IMR-90 (cell line): ENCODE data around the gene CCDC92. TPM values are rescaled to one million over a fixed set of nuclear protein-coding genes. Genes with fewer than 3 reads are reported as not detected.

Experiments used
- ATAC-seq: fragments of 200-7000 bp; cut with Tn5 transposase; 2 replicates; pipeline ENCODE4 v1.9.1; 2020; ENCODE audit warnings: low read depth, mild to moderate bottlenecking, moderate library complexity
- BruUV-seq: library from RNA; stranded (reverse); fragments of 400-500 nt; replicated peaks from 2 replicates; lab custom pipeline; 2021; lab: Mats Ljungman, UMichigan
- CTCF ChIA-PET: fragments of 300-600 bp; formaldehyde crosslinking; extraction: SDS; loops from one replicate; lab custom pipeline; 2021; ENCODE audit warnings: antibody characterized with exemption; lab: Yijun Ruan, JAX
- POLR2A ChIA-PET: fragments of 300-600 bp; sonication (Branson Sonifier 250); formaldehyde crosslinking; loops from one replicate; lab custom pipeline; 2022; ENCODE audit warnings: antibody characterized with exemption; ENCODE audit not compliant: unreplicated experiment; lab: Charles Lee
- DNase-seq: peaks from one replicate; pipeline ENCODE4 v3.0.0; 2013
- H2AFZ ChIP-seq: replicated peaks from 2 replicates; pipeline ENCODE3; 2013; ENCODE audit warnings: low read length, mild to moderate bottlenecking; ENCODE audit not compliant: poor library complexity
- H2AK5ac ChIP-seq: 2 replicates; pipeline ENCODE4 v1.6.1; 2013; ENCODE audit warnings: low read depth, low read length, inconsistent platforms
- H2AK9ac ChIP-seq: replicated peaks from 2 replicates; pipeline ENCODE3; 2013; ENCODE audit warnings: mild to moderate bottlenecking, low read depth, low read length, moderate library complexity; ENCODE audit not compliant: poor library complexity
- H2BK120ac ChIP-seq: 2 replicates; pipeline ENCODE4 v1.6.1; 2013; ENCODE audit warnings: low read depth, low read length, inconsistent platforms
- H2BK15ac ChIP-seq: 3 replicates; pipeline ENCODE4 v1.6.1; 2013; ENCODE audit warnings: low read depth, low read length, inconsistent platforms
- H2BK20ac ChIP-seq: 2 replicates; pipeline ENCODE4 v1.6.1; 2013; ENCODE audit warnings: low read depth, mild to moderate bottlenecking, inconsistent platforms, low read length, moderate library complexity
- H2BK5ac ChIP-seq: 2 replicates; pipeline ENCODE4 v1.6.1; 2013; ENCODE audit warnings: mild to moderate bottlenecking, low read depth, low read length, inconsistent platforms; ENCODE audit not compliant: poor library complexity, severe bottlenecking
- H3K14ac ChIP-seq: replicated peaks from 2 replicates; pipeline ENCODE4 v1.6.1; 2013; ENCODE audit warnings: low read depth, low read length, inconsistent platforms
- H3K18ac ChIP-seq: 2 replicates; pipeline ENCODE4 v1.6.1; 2013; ENCODE audit warnings: low read depth, low read length, control low read depth
- H3K23ac ChIP-seq: 2 replicates; pipeline ENCODE4 v1.6.1; 2013; ENCODE audit warnings: low read depth, low read length, inconsistent platforms
- H3K27ac ChIP-seq: 2 replicates; pipeline ENCODE4 v1.5.1; 2013; ENCODE audit warnings: mild to moderate bottlenecking, control low read depth, low read length; ENCODE audit not compliant: insufficient read depth
- H3K27me3 ChIP-seq: 2 replicates; pipeline ENCODE4 v1.6.1; 2013; ENCODE audit warnings: low read length; ENCODE audit not compliant: control insufficient read depth, insufficient read depth
- H3K36me3 ChIP-seq: 2 replicates; pipeline ENCODE4 v1.6.1; 2013; ENCODE audit warnings: low read length, mixed read lengths; ENCODE audit not compliant: control insufficient read depth, insufficient read depth
- H3K4ac ChIP-seq: 2 replicates; pipeline ENCODE4 v1.6.1; 2013; ENCODE audit warnings: low read depth, low read length, inconsistent platforms
- H3K4me1 ChIP-seq: 2 replicates; pipeline ENCODE4 v1.6.1; 2013; ENCODE audit warnings: low read length, mixed read lengths; ENCODE audit not compliant: control insufficient read depth, insufficient read depth
- H3K4me2 ChIP-seq: 2 replicates; pipeline ENCODE4 v1.6.1; 2013; ENCODE audit warnings: low read depth, mild to moderate bottlenecking, control low read depth, low read length, moderate library complexity
- H3K4me3 ChIP-seq: 2 replicates; pipeline ENCODE4 v1.5.1; 2013; ENCODE audit warnings: low read depth, mild to moderate bottlenecking, control low read depth, low read length, moderate library complexity; ENCODE audit not compliant: insufficient read depth
- H3K56ac ChIP-seq: 2 replicates; pipeline ENCODE4 v1.6.1; 2013; ENCODE audit warnings: low read length, inconsistent platforms; ENCODE audit not compliant: insufficient read depth; ENCODE audit errors: extremely low read depth
- H3K79me1 ChIP-seq, 2 experiments: 2 replicates each; pipeline ENCODE4 v1.6.1; 2013; ENCODE audit warnings: low read length in 2 of 2, inconsistent platforms in 1 of 2, low read depth in 1 of 2
- H3K9ac ChIP-seq: 2 replicates; pipeline ENCODE4 v1.6.1; 2013; ENCODE audit warnings: low read depth, low read length, control low read depth
- H3K9me1 ChIP-seq: 2 replicates; pipeline ENCODE4 v1.6.1; 2013; ENCODE audit warnings: low read length, inconsistent platforms; ENCODE audit not compliant: insufficient read depth
- H3K9me3 ChIP-seq: 2 replicates; pipeline ENCODE4 v1.6.1; 2013; ENCODE audit warnings: low read length; ENCODE audit not compliant: control insufficient read depth, insufficient read depth
- H4K20me1 ChIP-seq: 2 replicates; pipeline ENCODE4 v1.6.1; 2013; ENCODE audit warnings: low read length, inconsistent platforms; ENCODE audit not compliant: insufficient read depth
- H4K5ac ChIP-seq: 2 replicates; pipeline ENCODE4 v1.6.1; 2013; ENCODE audit warnings: mild to moderate bottlenecking, low read depth, low read length, control low read depth
- H4K8ac ChIP-seq, 2 experiments: 2 replicates each; pipeline ENCODE4 v1.6.1; 2013; ENCODE audit warnings: low read depth in 2 of 2, low read length in 2 of 2, control low read depth in 1 of 2, inconsistent platforms in 1 of 2
- H4K91ac ChIP-seq: 2 replicates; pipeline ENCODE4 v1.6.1; 2013; ENCODE audit warnings: low read depth, low read length, inconsistent platforms; ENCODE audit not compliant: insufficient read depth
- CEBPB ChIP-seq: IDR thresholded peaks from 2 replicates; pipeline ENCODE4 v1.6.1; 2012; ENCODE audit warnings: low read depth, low read length, improper control_type of control experiment
- CHD1 ChIP-seq: IDR thresholded peaks from 2 replicates; pipeline ENCODE4 v1.6.1; 2012; ENCODE audit warnings: low read depth, low read length, improper control_type of control experiment
- CTCF ChIP-seq: conservative IDR thresholded peaks from 2 replicates; pipeline ENCODE4 v1.5.1; 2012; ENCODE audit warnings: mild to moderate bottlenecking, low read depth, low read length, improper control_type of control experiment
- FOS ChIP-seq: fragments of 150-350 bp; IDR thresholded peaks from 2 replicates; pipeline ENCODE4 v1.6.1; 2016; ENCODE audit warnings: low read depth, low read length
- MAFK ChIP-seq: IDR thresholded peaks from 2 replicates; pipeline ENCODE4 v1.6.1; 2012; ENCODE audit warnings: low read depth, low read length, improper control_type of control experiment
- MAZ ChIP-seq: IDR thresholded peaks from 2 replicates; pipeline ENCODE4 v1.6.1; 2012; ENCODE audit warnings: low read depth, mild to moderate bottlenecking, low read length, improper control_type of control experiment, moderate library complexity, borderline replicate concordance
- MXI1 ChIP-seq: IDR thresholded peaks from 2 replicates; pipeline ENCODE4 v1.6.1; 2012; ENCODE audit warnings: low read depth, mild to moderate bottlenecking, low read length, moderate library complexity, borderline replicate concordance
- NFE2L2 ChIP-seq: fragments of 150-350 bp; IDR thresholded peaks from 2 replicates; pipeline ENCODE4 v1.6.1; 2016; ENCODE audit warnings: low read depth, mild to moderate bottlenecking, low read length
- POLR2A ChIP-seq: IDR thresholded peaks from 2 replicates; pipeline ENCODE4 v1.6.1; 2012; ENCODE audit warnings: mild to moderate bottlenecking, low read depth, low read length
- RAD21 ChIP-seq: IDR thresholded peaks from 2 replicates; pipeline ENCODE4 v1.6.1; 2012; ENCODE audit warnings: low read length, improper control_type of control experiment
- RCOR1 ChIP-seq: IDR thresholded peaks from 2 replicates; pipeline ENCODE4 v1.6.1; 2012; ENCODE audit warnings: mild to moderate bottlenecking, low read length, improper control_type of control experiment; ENCODE audit not compliant: insufficient replicate concordance
- RFX5 ChIP-seq: IDR thresholded peaks from 2 replicates; pipeline ENCODE4 v1.8.0; 2012; ENCODE audit warnings: low read depth, mild to moderate bottlenecking, low read length, moderate library complexity
- SMC3 ChIP-seq: fragments of 150-350 bp; IDR thresholded peaks from 2 replicates; pipeline ENCODE4 v1.6.1; 2016; ENCODE audit warnings: low read depth, mild to moderate bottlenecking, antibody characterized with exemption, low read length, moderate library complexity
- WGBS, 2 experiments: methylation state at CpG; one replicate each; pipeline versions ENCODE4 v1.1.5 to v1.1.7; 2013; ENCODE audit warnings: missing lambda C conversion rate in 2 of 2; ENCODE audit not compliant: insufficient read length in 1 of 2; ENCODE audit errors: extremely low coverage in 2 of 2; 5-methylcytosine and 5-hydroxymethylcytosine counted together
- dilution Hi-C: fragments of 300-500 bp; cut with HindIII; formaldehyde crosslinking; loops from one replicate; pipeline ENCODE4 v1.14.3; 2018; ENCODE audit warnings: low sequenced_read_pairs; ENCODE audit not compliant: unreplicated experiment
- in situ Hi-C: fragments of 300-500 bp; cut with MboI; formaldehyde crosslinking; loops from 3 replicates; pipeline ENCODE4 v1.14.3; 2019; ENCODE audit warnings: low sequenced_read_pairs, inconsistent platforms, mixed read lengths
- intact Hi-C: fragments of 100-400 bp; cut with micrococcal nuclease; formaldehyde crosslinking; loops from 2 replicates; pipeline ENCODE4 v1.10.0; 2022
- polyA plus RNA-seq, 3 experiments: library from polyadenylated mRNA; depleted of rRNA; stranded (reverse); fragments of >200 nt; gene quantifications; 2 replicates each; pipeline ENCODE4 v1.2.3, GENCODE V29; 2012; ENCODE audit warnings: low replicate concordance in 1 of 3
- total RNA-seq: library from RNA; depleted of rRNA; stranded (reverse); fragments of >200 nt; gene quantifications from 2 replicates; pipeline ENCODE4 v1.2.3, GENCODE V29; 2012
- TF ChIP-seq, protein P1 (sequence below): fragments of 150-350 bp; IDR thresholded peaks from 2 replicates; pipeline ENCODE4 v1.6.1; 2016; ENCODE audit warnings: low read depth, mild to moderate bottlenecking, low read length, moderate library complexity, borderline replicate concordance
- TF ChIP-seq, protein P2 (sequence below): fragments of 150-350 bp; IDR thresholded peaks from 2 replicates; pipeline ENCODE4 v1.6.1; 2017; ENCODE audit warnings: mild to moderate bottlenecking, antibody characterized with exemption, low read length, low read depth

Gene CCDC92
- total and polyA plus RNA-seq, 2 of the 4 experiments (the other 2 are of a cell fraction): 5.7 to 55.5 TPM

DNA sequence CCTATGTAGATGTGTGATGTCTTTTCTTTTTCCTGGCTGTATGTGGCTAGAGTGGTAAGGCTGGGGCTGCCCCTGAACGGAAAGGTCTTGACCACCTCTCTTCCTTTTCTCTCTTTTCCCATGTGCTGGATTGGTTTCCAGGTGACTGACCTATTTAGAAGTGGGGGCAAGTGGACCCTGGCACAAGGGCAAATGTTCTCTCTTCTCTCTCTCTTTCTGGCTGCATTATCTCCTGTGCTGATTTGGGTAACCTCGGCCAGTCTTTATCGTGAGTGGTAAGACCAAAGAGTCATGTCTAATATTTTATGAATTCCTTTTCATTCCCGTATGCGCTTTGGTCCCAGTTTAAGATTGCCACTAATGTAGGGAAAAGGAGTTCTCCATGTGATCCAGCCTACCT, 16.5 kb upstream of the CCDC92 start:
- no peak overlapping the region for H4K8ac ChIP-seq
- H3K9ac ChIP-seq: no peak overlapping the region
- no peak overlapping the region for H3K27ac ChIP-seq
- peaks cover 34 to 68% of the 10 kb centered on the region in 2 experiments for H3K79me1 ChIP-seq
- H3K4ac ChIP-seq: no peak overlapping the region
- WGBS, 2 experiments: no CpG with 5 or more reads among the region's 5 CpGs
- no peak overlapping the region for H3K18ac ChIP-seq
- H3K56ac ChIP-seq: no peak overlapping the region
- H3K27me3 ChIP-seq: no peaks in the 10 kb centered on the region
- no peak overlapping the region for H2BK15ac ChIP-seq
- H3K9me3 ChIP-seq: no peaks in the 10 kb centered on the region
- dilution Hi-C loops: no loop called here
- H2BK5ac ChIP-seq: no peak overlapping the region
- peaks cover 10% of the 10 kb centered on the region; the same call in 1 of the 2 replicates for H4K20me1 ChIP-seq
- H4K91ac ChIP-seq: no peak overlapping the region
- peaks cover 2% of the 10 kb centered on the region; the same call in 1 of the 2 replicates for H3K4me1 ChIP-seq
- H3K9me1 ChIP-seq: peaks cover 9% of the 10 kb centered on the region
- no peak overlapping the region for H2BK120ac ChIP-seq
- no peak overlapping the region for H2AK9ac ChIP-seq
- ATAC-seq (no peak), DNase-seq (no peak)
- H3K36me3 ChIP-seq: peaks cover 17% of the 10 kb centered on the region
- in situ Hi-C loops: loop anchor here (5.0 kb wide), 1 partner anchor 182 kb away; no protein-coding TSS in a partner anchor
- H2AFZ ChIP-seq: no peak overlapping the region
- H4K5ac ChIP-seq: no peak overlapping the region
- no peak overlapping the region for H3K14ac ChIP-seq
- no peak overlapping the region for H3K23ac ChIP-seq
- no peak overlapping the region for H3K4me3 ChIP-seq
- CTCF ChIA-PET: no interaction called here
- no peak overlapping the region for H3K4me2 ChIP-seq
- TF ChIP-seq, protein P1, sequence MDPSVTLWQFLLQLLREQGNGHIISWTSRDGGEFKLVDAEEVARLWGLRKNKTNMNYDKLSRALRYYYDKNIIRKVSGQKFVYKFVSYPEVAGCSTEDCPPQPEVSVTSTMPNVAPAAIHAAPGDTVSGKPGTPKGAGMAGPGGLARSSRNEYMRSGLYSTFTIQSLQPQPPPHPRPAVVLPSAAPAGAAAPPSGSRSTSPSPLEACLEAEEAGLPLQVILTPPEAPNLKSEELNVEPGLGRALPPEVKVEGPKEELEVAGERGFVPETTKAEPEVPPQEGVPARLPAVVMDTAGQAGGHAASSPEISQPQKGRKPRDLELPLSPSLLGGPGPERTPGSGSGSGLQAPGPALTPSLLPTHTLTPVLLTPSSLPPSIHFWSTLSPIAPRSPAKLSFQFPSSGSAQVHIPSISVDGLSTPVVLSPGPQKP: no peak
- TF ChIP-seq RFX5 (no peak), SMC3 (no peak), CEBPB (no peak), CHD1 (no peak), MAZ (no peak), RAD21 (no peak), CTCF (no peak), NFE2L2 (no peak), POLR2A (no peak), MAFK (no peak), MXI1 (no peak), FOS (no peak), RCOR1 (no peak)
- TF ChIP-seq, protein P2, sequence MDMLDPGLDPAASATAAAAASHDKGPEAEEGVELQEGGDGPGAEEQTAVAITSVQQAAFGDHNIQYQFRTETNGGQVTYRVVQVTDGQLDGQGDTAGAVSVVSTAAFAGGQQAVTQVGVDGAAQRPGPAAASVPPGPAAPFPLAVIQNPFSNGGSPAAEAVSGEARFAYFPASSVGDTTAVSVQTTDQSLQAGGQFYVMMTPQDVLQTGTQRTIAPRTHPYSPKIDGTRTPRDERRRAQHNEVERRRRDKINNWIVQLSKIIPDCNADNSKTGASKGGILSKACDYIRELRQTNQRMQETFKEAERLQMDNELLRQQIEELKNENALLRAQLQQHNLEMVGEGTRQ: no peak
- POLR2A ChIA-PET: no interaction called here
- no peak overlapping the region for H2BK20ac ChIP-seq
- intact Hi-C loops: loop anchor here (10.0 kb wide), 1 partner anchor 324 kb away; no protein-coding TSS in a partner anchor
- no TSS peak for BruUV-seq
- no peak overlapping the region for H2AK5ac ChIP-seq
